HG02840 (cell line): ENCODE data around the gene GGTLC3.
"Not testable (repeated sequence)": the region's sequence is repeated elsewhere in the genome, so short reads cannot be mapped to it uniquely, and the experiment has no call there.

Experiments
- ATAC-seq: cut with Tn5 transposase; IDR thresholded peaks from one replicate; pipeline ENCODE4 v1.9.1; 2021; ENCODE audit warnings: mild to moderate bottlenecking, moderate library complexity, moderate number of reproducible peaks; ENCODE audit not compliant: unreplicated experiment, low FRiP score

Gene GGTLC3

DNA sequence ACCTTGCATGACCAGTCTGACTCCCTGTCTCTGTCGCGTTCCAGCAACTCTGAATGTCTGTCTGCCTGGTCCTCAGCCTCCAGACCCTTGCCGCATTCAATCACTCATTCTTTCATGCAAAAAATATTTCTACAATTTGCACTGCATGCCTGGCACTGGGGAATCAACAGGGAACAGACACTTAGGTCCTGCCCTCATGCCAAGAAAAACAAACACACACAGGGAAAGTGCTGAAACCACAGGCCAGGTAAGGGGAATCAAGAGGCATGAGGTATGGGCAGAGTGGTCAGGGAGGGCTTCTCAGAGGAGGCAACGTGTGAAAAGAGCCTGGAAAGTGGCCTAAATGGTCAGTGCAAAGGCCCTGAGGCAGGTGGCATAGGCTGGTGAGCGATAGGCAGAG is at the start of gene GGTLC3:
Gene GGTLC3, minus strand, starts transcription at position 101 of the 400 bp plus-strand sequence. CDS start 264 bp downstream, outside the sequence.
- ATAC-seq: not testable (repeated sequence)

DNA sequence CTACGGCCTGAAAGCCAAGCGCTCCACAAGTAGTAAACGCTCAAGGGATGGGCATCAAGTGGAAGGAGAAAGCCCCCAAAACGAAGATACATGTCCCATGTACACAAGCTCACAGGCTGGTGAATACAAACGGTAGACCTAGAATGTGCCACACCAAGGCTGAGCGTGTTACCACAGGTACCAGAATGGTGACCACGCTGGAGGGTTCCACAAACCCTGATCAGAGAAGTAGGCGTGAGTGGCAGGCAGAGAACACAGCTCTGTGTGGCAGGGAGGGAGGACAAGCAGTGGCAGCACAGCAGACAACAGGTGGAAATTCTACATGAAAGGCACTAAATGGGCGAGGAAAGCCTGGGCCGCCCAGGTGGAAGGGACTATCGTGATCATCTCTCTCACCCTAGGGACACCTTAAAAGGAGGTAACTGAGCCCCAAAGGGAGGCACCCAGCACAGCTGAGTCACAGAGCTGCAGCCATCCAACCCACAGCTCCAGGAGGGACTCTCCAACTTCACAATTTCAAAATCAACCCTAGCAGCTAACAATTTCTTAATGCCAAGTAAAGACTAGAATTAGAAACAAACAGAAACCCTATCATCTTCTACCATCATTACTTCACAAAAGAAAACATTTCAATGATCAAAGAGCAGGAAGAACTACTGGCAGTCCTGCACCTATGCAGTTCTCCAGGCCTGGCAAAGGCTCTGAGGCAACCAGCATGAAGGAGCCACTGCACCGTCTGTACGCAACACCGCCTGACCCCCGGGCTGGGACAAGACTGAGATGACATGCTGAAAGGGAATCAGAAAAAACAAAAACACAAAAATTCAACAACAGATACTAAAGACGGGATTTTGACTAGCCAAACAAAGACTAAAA is 42.4 kb upstream of the GGTLC3 start:
- ATAC-seq: not testable (repeated sequence)

DNA sequence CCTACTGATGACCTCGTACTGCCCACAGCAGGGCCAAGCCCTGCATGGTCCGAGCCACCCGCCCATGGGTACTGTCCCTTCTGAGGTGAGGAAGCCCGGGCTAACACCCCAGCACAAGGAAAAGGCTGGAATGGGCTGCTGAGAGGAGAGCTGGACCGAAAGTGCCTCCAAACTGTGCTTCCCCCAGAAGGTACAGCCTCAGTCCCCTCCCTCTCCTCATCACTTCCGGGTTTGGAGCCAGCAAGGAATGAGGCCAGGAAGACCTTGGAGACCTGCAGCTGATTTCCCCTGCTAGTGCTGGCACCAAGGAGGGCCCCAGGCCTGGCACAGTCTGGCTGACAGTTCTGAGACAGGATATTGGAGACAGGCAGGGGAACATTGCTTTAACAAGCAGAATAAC is 41.0 kb upstream of the GGTLC3 start:
- not testable (repeated sequence) for ATAC-seq

DNA sequence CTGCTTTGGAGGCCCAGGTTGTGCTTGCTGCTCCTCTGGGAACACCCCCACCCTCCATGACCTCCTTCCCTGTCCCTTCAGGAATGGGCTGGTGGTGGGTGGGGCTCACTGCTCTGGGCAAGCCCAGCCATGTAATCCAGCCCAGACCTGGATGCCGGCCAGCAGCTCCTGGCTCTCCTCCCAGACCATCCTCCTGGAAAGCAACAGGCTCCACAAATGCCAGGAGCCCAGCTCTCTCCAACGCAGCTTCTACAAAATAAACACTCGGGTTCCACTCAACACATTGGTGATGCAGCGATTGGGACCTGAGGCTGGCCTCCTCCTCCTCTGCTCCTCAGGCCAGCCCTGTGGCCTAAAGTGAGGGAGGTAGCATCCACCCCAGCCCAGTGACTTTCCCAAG is 40.6 kb upstream of the GGTLC3 start:
- ATAC-seq: not testable (repeated sequence)

DNA sequence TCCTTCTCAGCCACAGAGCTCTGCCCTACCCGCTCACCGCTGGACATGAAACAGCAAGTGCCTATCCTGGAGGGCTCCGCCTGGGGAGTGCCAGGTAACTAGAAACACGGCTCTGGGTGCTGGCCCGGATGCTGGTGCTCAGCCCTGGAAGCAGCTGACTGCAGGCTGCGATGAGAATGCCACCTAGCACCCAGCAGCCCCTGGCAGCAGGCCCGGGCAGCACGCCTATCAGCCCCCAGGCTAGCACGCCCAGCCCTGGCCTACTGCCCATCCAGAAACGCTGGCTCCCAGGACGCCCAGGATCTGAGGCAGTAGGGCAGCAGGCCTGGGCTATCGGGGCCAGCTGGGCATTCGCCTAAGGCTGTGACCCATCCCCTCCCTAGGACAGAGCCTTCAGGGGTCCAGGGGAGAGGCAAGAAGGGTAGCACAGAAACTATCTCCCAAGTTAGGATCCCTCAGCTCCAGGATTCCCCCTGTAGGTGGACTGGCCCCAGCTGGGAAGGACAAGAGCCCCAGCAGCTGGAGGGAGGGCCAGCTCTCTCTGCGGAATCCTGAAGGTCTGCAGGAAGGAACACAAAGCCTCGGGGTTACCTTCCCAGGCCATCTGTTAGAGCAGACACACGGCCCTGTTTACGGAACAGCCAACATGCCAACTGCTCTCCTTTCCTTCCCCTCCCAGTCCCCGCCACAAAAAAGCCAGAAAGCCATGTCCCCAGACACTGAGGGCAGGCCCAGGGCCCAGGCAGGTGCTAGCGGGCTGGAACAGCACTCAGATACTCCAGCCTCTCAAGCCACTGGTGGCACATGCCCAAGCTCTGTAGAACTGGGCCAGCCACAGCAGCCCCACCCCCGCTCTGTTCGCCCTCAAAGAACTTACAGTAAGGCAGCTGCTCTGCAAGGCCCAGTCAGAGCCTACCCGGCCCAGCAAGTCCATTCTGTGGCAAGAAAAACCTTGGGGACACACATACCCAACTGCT is 36.6 kb upstream of the GGTLC3 start:
- not testable (repeated sequence) for ATAC-seq

DNA sequence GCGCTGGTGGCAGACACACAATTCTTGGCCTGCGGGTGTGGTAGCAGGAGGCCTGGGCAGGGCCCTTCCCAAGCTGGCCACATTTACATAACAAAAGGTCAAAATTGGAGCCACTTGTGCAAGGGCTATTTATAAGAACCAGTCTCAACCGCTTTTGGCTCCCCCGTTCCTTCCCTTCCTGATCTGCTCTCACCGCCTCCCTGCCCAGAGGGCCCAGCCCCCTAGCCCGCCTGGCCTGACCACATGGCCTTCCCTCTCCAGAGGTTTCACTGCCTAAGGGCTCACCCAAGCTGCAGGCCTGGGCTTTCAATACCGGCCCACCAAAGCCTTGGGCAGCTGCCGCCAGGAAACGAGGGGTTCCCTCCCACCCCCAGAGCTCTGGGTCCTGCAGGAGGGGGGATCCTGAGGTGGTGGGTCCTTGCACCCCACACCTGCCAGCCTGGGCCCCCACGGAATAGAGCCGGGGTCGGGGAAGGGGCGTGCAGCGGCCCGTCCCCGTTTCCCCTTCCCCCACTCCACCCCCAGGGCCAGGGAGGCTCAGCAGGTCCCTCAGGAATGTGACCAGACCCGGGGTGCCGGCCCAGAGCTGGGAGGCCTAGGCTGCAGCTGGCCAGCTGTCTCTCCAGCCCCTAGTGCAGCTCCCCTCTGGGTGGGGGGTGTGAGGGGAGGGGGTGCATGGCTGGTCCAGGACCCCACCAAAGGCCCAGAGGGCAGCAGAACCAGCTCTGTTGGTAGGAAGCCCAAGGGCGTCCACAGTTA is 35.1 kb upstream of the GGTLC3 start:
- ATAC-seq: not testable (repeated sequence)

DNA sequence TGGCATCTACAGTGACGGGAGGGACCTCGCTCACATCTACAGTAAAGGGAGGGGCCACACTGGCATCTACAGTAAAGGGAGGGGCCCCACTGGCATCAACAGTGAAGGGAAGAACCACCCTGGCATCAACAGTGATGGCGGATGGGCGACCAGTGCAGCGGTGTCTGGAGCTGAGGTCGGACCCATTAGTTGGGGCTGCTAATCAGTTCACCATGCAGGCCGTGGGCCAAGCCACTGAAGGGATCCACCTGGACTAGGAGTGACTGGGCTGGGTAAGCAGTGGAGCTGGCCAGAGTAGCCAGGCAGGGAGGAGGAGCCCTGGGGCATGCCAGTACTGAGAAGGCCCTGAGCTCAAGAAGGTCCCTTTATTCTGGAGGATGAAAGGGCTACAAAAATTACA is 33.1 kb upstream of the GGTLC3 start:
- not testable (repeated sequence) for ATAC-seq

DNA sequence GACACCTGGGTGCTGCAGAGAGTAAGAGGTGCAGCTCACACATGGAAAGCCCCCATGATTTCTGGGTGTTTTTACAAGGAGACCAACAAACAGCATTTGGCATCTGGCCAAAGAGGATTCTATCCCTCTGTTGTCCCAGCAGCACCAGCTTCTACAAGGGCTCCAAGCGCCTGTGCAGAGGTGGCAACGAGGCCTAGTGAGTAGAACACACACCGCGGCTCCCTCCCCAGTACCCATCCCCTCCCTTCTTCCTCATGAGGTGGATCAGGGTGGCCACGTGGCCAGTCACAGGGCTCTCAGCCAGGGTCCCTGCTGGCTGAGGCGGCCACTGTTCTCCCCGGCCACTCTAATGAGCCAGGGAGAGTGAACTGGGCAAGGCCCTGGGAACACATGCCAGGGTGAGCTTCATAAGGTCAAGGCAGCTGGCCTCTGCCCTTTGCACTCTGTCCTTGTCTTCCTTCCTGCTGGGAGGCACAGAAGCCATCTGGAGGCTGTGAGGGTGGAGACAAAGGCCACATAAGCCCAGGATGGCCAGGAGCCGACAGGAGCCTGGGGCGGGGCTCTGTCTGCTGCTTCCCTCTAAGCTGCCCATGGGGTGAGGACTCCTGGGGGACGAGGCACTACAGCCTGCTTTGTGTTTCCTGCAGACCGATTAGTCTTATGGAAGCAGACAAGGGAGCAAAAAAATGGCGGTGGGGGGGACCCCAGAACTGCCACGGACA is 31.7 kb upstream of the GGTLC3 start:
- not testable (repeated sequence) for ATAC-seq

DNA sequence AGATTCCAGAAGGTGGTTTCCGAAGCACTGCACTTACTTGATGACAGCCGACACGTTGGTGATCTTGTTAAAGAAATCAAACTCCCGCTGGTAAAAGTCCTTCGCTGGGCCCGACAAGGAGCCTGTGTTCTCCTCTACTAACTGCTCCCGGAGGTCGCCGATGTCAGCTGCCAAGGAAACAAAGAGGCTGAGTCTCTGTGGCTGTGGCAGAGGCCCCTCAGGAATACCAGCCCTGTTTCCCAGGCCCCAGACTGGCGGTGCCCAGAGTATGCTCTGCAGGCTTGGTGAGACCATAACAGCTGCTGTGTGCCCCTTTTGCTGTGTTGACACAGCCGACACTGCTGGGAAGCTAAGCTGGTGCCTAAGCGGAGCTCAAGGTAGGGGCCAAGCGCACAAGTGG is 26.7 kb upstream of the GGTLC3 start:
- ATAC-seq: not testable (repeated sequence)

DNA sequence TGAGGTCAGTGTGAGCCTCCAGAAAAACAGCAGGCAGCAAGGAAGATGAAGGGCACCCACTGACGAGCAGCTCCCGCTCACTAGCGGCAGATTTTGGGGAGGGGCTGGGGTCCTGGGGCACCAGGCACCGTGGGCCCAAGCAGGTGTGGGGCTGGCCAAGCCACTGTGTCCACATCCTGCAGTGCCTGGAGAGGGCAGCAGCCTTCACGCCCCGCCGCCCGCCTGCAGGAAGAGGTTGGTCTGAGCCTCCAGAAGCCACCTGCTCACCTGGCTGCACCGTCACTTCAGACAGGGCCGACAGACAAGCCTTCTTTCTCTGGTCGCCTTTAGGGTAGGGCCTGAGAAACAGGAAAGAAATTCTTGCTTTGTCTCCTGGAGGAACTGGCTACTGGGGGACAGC is 25.4 kb upstream of the GGTLC3 start:
- ATAC-seq: not testable (repeated sequence)

DNA sequence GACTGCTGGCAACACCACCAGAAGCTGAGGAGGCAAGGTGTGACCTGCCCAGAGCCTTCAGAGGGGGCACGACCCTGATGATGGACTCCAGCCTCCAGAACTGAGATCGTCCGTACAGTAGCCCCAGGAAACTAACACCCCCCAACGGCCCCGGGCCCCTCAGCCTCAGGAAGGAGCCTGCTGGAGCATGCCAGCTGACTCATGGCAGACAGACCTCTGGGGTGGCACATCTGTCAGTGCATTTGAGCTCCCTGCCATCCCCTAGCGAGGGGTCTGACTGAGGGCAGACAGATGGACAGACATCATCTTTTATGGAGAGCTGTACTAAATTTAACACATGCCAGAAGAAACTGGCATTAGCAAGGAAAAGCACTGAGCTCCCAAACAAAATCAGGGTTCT is 22.0 kb upstream of the GGTLC3 start:
- not testable (repeated sequence) for ATAC-seq

DNA sequence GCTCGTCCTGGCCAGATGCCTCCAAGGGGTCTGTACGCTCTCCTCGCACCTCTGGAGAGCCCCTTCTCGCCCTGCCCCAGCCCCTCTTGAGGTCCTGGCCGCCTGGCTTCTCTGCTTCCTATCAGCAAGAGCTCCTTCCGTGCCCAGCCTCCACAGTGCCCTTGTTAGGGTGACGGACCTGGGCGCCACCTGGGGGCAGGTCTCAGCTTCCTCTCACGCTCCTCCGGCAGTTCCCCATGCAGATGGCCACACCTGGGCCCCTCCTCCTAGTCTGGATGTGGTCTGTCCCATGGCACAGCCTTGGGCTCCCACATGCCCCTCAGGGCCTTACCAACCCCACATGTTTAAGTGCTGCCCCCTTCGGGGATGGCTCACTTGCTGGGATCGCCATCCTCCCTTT is 16.4 kb upstream of the GGTLC3 start:
- ATAC-seq: not testable (repeated sequence)

DNA sequence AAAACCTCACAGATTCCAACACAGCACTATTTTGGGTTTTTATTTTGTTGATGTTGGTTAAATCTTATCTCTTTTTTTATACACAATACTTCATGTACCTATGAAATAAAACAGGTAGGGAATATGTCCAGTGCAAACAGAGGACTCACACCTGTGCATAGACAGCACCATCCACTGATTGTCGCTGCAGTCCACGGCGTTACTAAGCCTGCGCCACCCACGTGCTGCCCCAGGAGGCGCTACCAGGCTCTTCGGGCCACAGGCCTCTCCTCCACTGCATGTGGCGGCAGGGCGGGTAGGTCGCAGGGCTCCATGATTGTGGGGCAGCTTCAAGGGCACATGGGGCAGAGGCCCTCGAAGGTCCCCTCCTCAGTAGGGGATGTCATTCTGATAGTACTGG is 15.7 kb upstream of the GGTLC3 start:
- not testable (repeated sequence) for ATAC-seq

DNA sequence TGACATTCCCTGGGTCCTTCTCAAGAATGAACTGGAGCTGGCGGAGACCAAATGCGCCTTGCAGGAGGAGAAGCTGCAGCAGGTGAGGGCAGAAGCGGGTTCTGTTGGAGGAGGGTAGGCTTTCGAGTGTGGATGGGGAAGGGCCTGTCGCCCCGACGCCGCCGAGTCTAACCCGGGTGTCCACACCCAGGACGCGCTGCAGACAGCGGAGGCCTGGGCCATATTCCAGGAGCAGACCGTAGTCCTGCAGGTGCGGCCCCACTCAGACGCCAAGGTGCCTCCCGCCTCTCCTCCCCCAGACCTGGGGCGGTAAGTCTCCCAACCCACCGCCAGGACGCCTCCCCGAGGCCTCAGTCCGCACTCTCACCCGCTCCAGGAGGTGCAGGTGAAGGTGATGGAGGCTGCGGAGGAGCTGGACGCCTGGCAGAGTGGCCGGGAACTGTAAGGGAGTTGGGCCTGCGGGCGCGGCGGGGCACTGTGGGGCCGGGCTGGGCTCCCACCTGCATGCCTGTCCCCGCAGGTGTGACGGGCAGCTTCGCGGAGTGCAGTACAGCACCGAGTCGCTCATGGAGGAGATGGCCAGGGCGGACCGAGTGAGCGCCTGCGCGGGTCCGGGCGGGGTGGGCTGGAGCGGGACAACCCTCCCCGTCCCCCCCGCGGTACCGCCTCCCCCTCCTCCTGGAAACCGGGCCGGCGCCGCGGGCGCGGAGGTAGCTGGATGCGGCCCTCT is 11.6 kb upstream of the GGTLC3 start:
- peak; percentile 19 for ATAC-seq

DNA sequence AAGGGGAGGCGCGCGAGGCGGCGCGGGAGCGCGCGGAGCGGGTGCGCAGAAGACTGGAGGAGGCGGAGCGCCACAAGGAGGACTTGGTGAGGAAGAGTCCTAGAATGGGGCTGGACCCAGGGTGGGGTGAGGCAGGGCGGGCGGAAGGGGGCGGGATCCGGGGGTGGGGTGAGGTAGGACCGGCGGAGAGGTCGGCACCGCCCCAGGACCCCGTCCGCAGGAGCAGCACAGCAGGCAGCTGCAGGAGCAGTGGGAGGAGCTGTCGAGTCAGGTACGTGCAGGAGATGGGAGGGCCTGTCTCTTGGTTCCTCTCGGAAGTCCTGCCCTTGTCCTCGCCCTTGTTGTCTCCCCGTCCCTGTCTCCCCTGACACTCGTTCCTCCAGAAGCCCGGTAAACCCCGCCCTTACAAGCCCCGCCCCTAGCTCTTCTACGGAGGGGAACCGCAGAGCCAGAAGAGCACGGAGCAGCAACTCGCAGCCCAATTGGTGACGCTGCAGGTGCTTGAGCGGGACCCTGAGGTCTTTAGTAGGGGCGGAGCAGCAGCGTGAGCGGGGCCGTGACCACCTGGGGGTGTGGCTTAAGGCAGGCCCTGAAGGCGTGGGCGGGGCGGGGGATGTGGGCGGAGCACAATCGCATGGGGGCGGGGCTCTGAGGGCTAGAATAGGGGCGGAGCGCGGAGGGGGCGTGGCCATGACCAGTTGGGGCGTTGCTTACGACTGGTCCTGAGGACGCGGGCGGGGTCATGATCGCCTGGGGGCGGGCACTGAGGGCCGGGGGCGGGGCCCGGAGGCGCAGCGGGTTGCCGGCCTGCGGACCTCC is 10.8 kb upstream of the GGTLC3 start:
- peak; percentile 84 for ATAC-seq

DNA sequence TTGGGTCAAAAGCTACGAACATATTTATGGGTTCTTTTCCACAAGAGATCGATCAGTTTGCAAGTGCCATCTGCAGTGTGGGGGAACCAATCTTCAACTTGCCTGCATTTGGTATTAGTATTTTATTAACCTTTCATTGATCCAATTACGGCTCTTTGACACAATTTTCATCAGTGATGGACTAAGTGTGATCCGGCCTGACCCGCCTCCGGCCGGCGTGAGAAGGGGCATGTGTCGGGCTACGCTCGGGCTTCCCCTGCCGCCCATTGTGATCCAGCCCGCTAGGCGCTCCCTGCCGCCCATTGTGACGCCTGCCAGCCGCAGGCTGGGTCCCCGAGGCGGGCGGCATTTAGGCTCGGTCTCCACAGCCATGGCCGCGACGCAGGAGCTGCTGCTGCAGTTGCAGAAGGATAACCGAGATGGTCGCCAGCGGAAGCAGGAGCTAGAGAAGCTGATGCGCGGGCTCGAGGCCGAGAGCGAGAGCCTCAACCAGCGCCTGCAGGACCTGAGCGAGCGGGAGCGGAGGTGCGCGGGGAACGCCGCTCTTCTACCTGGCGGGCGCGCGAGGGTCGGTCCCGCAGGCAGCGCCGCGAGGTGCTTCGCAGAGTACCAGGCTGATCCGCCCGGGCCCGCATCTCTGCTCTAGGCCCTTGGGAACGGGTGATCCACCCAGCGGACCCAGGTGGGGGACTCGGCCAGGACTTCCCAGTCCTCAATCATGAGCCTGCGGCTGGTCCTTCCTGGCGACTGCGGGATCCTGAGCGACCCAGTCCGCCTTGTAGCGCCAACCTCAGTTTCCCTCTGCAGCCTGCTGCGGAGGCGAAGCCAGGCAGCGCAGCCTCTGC is 10.0 kb upstream of the GGTLC3 start, which contains the start of gene TMEM191B:
Gene TMEM191B, plus strand, starts transcription at position 51 of the 845 bp plus-strand sequence. Its CDS starts 179 bp downstream, at position 230.
- peak; percentile 30 for ATAC-seq

DNA sequence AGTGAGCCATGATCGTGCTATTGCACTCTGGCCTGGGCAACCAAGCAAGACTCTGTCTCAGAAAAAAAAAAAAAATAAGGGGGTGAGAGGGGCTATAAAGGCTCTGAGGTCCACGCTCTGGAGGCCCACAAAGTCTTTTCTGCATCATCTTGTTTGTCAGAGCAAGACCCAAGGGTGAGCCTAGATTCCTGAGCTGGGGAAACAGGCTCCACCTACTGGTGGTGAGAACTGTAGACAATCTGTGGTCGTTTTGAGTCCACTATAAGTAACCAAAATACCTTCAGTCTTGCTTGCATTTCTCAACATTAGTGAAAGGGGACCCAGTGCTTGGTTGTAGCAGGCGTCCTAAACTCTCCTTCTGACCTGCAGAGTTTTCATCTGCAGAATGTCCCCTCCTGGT is 5.4 kb upstream of the GGTLC3 start:
- ATAC-seq: not testable (repeated sequence)
